Mesendoderm (in vitro differentiated cells): ENCODE results near the gene TDP1.

Source experiments
- DNase-seq: peaks from one replicate; pipeline ENCODE4 v3.0.0; 2013
- H2AK5ac ChIP-seq: 2 replicates; pipeline ENCODE4 v1.6.1; 2013; ENCODE audit warnings: low read length, inconsistent platforms
- H2BK120ac ChIP-seq: 2 replicates; pipeline ENCODE4 v1.6.1; 2013; ENCODE audit warnings: low read depth, mild to moderate bottlenecking, low read length, moderate library complexity, mixed read lengths
- H2BK15ac ChIP-seq: replicated peaks from 2 replicates; pipeline ENCODE4 v1.6.1; 2013; ENCODE audit warnings: low read depth, mild to moderate bottlenecking, moderate library complexity
- H2BK5ac ChIP-seq: 2 replicates; pipeline ENCODE4 v1.6.1; 2013; ENCODE audit warnings: low read length, inconsistent platforms
- H3K18ac ChIP-seq: 2 replicates; pipeline ENCODE4 v1.6.1; 2013; ENCODE audit warnings: mild to moderate bottlenecking, low read length, mixed read lengths
- H3K23ac ChIP-seq: one replicate; pipeline ENCODE4 v1.6.1; 2013; ENCODE audit warnings: low read length
- H3K27ac ChIP-seq: 2 replicates; pipeline ENCODE4 v1.5.1; 2013; ENCODE audit warnings: low read depth, mild to moderate bottlenecking, inconsistent platforms, low read length, moderate library complexity
- H3K27me3 ChIP-seq: 2 replicates; pipeline ENCODE4 v1.6.1; 2013; ENCODE audit warnings: low read length, control low read depth, mild to moderate bottlenecking, inconsistent platforms; ENCODE audit not compliant: insufficient read depth, poor library complexity
- H3K36me3 ChIP-seq: 2 replicates; pipeline ENCODE4 v1.6.1; 2013; ENCODE audit warnings: low read length, inconsistent platforms; ENCODE audit not compliant: control insufficient read depth, insufficient read depth
- H3K4ac ChIP-seq: one replicate; pipeline ENCODE4 v1.6.1; 2013; ENCODE audit warnings: low read depth, mild to moderate bottlenecking, low read length, moderate library complexity
- H3K4me1 ChIP-seq: 2 replicates; pipeline ENCODE4 v1.6.1; 2013; ENCODE audit warnings: low read depth, low read length, inconsistent platforms; ENCODE audit not compliant: control insufficient read depth
- H3K4me2 ChIP-seq: 2 replicates; pipeline ENCODE4 v1.6.1; 2013; ENCODE audit warnings: low read length
- H3K4me3 ChIP-seq: 2 replicates; pipeline ENCODE4 v1.5.1; 2013; ENCODE audit warnings: mild to moderate bottlenecking, low read length
- H3K56ac ChIP-seq: one replicate; pipeline ENCODE4 v1.6.1; 2013; ENCODE audit warnings: low read length
- H3K79me1 ChIP-seq: 2 replicates; pipeline ENCODE4 v1.6.1; 2013; ENCODE audit warnings: low read length, inconsistent platforms
- H3K79me2 ChIP-seq: 2 replicates; pipeline ENCODE4 v1.6.1; 2013; ENCODE audit warnings: mild to moderate bottlenecking, low read length; ENCODE audit not compliant: control insufficient read depth, insufficient read depth
- H3K9ac ChIP-seq: 2 replicates; pipeline ENCODE4 v1.6.1; 2013; ENCODE audit warnings: low read length, inconsistent platforms
- H4K5ac ChIP-seq: one replicate; pipeline ENCODE4 v1.6.1; 2013; ENCODE audit warnings: low read length
- H4K8ac ChIP-seq: one replicate; pipeline ENCODE4 v1.6.1; 2013; ENCODE audit warnings: low read depth, mild to moderate bottlenecking, control low read depth, low read length, moderate library complexity
- WGBS: extraction: QIAGEN DNeasy Blood & Tissue Kit; methylation state at CpG from one replicate; pipeline ENCODE4 v1.1.7; 2013; ENCODE audit warnings: low lambda C conversion rate, missing lambda C conversion rate; ENCODE audit not compliant: insufficient coverage; ENCODE audit errors: extremely low coverage; 5-methylcytosine and 5-hydroxymethylcytosine counted together

The TDP1 gene

DNA sequence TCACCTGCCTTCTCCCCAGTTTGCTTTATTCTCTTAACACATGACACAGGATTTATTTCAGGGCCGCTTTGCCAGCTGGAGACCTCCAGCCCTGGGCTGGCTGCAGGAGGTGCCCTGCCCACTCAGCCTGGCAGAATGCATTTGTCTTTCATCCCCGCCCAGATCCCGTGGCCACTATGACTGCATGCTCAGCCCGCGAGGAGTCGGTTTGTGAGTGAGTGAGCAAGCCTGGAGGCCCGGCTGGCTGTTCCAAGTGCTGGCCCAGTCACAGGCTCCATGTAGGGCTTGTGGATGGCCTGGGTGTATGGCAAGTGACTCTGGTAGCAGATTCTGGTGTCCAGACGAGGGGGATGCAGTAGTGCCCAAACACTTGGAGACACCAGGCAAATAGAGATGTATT is 2.1 kb downstream of the TDP1 start:
- no peaks in the 10 kb centered on the region for H3K36me3 ChIP-seq
- H3K4me2 ChIP-seq, result no peak overlapping the region
- H3K4me1 ChIP-seq, result no peaks in the 10 kb centered on the region
- DNase-seq, result no peak
- no peak overlapping the region for H3K4me3 ChIP-seq
- no peak overlapping the region for H3K56ac ChIP-seq
- no peak overlapping the region for H2BK15ac ChIP-seq
- no peak overlapping the region for H2BK120ac ChIP-seq
- no peak overlapping the region for H3K9ac ChIP-seq
- no peak overlapping the region for H4K8ac ChIP-seq
- no peak overlapping the region for H3K18ac ChIP-seq
- no peak overlapping the region for H3K23ac ChIP-seq
- H2AK5ac ChIP-seq, result no peak overlapping the region
- no peak overlapping the region for H2BK5ac ChIP-seq
- H3K27ac ChIP-seq, result no peak overlapping the region
- H4K5ac ChIP-seq, result no peak overlapping the region
- H3K79me2 ChIP-seq, result peaks cover 12% of the 10 kb centered on the region
- H3K79me1 ChIP-seq, result peaks cover 13% of the 10 kb centered on the region
- no peak overlapping the region for H3K4ac ChIP-seq
- WGBS, result no CpG with 5 or more reads among the region's 8 CpGs
- no peaks in the 10 kb centered on the region for H3K27me3 ChIP-seq

DNA sequence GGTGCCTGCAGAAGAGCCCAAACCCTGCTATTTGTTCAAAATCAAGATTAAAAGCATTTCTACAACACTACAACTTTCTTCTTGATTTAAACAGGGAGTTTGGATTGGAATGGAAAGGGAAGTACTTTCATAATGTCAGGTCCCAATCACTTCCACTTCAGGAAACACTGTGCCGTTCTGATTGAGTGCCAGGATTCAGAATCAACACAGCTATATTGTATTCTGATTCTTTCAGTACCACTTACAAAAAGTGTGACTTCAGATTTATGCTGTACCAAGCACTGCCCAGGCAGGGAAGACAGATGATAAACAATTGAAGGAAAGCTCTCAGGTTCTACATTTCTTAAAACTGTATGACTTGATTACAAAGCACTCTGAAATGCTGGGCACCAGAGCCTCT is 3.2 kb downstream of the TDP1 start:
- Histone ChIP-seq H3K79me1 (peaks cover 20% of the 10 kb centered on the region), H3K27me3 (no peaks in the 10 kb centered on the region), H3K36me3 (no peaks in the 10 kb centered on the region), H2BK120ac (no peak overlapping the region), H3K4me1 (no peaks in the 10 kb centered on the region), H2BK15ac (no peak overlapping the region), H4K8ac (no peak overlapping the region), H3K27ac (no peak overlapping the region), H3K18ac (no peak overlapping the region), H3K4me3 (no peak overlapping the region), H3K9ac (no peak overlapping the region), H2BK5ac (no peak overlapping the region), H3K23ac (no peak overlapping the region), H3K4ac (no peak overlapping the region), H2AK5ac (no peak overlapping the region), H3K4me2 (no peak overlapping the region), H3K56ac (no peak overlapping the region), H3K79me2 (peaks cover 14% of the 10 kb centered on the region), H4K5ac (no peak overlapping the region)
- DNase-seq, result no peak
- WGBS, result no CpG with 5 or more reads among the region's 1 CpG

DNA sequence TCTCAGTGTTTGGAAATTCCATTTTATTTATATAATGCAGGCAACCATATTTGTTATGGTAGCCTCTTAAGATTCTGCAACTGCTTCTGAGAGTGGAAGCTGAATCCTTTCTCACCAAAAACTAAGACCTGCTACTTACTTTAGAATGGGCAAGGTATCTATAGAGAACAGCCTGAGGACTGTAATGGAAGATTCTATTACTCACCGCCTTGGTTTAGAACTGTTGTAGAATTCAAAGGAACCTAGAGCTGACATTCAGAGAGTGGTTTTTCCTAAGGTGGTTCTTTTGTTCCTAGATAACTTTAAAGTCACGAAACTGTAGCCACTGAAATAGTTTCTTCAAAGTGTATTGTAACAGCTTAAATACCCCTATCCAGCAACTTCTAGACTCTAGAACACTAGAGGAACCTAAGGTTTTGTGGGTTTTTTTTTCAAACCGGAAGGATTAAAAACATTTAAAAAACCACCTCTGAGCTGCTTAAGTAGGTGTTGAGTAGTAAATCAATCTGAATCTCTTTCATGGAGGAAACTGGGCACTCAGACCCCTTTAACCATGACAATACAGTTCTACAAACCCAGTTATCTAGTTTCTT is 4.2 kb downstream of the TDP1 start:
- Histone ChIP-seq H3K9ac (no peak overlapping the region), H3K4me3 (no peak overlapping the region), H4K8ac (no peak overlapping the region), H4K5ac (no peak overlapping the region), H2BK15ac (no peak overlapping the region), H3K36me3 (peaks cover 2% of the 10 kb centered on the region), H3K27ac (no peak overlapping the region), H3K27me3 (no peaks in the 10 kb centered on the region), H3K4me2 (no peak overlapping the region), H2AK5ac (no peak overlapping the region), H2BK120ac (no peak overlapping the region), H2BK5ac (no peak overlapping the region), H3K18ac (no peak overlapping the region), H3K56ac (no peak overlapping the region), H3K23ac (no peak overlapping the region), H3K4ac (no peak overlapping the region), H3K79me1 (peaks cover 20% of the 10 kb centered on the region), H3K79me2 (peaks cover 14% of the 10 kb centered on the region), H3K4me1 (no peaks in the 10 kb centered on the region)
- DNase-seq, result no peak
- WGBS, result no CpG with 5 or more reads among the region's 3 CpGs

DNA sequence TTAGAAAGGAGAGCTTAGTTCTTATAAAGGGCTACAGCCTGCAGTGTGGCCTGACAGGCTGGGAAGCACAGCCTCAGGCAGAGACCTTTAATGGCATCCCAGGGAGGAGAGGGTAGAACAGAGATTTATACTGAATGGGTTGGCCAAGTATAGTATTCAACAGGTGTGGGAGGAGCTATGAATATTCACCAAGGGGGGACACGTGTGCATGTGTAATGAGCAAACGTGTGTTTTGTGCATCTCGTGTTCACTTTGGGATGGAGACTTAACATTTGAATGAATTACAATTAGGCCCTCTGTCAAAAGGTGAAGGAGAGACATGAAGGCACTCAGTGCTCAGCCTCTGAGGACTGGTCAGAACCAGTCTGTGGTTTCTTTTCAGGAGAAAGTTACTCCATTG is 5.2 kb downstream of the TDP1 start:
- H3K79me2 ChIP-seq, result peaks cover 14% of the 10 kb centered on the region
- H3K23ac ChIP-seq, result no peak overlapping the region
- H3K79me1 ChIP-seq, result peaks cover 20% of the 10 kb centered on the region
- H2BK15ac ChIP-seq, result no peak overlapping the region
- H3K9ac ChIP-seq, result no peak overlapping the region
- no peak overlapping the region for H2AK5ac ChIP-seq
- no peak overlapping the region for H2BK5ac ChIP-seq
- H3K4me2 ChIP-seq, result no peak overlapping the region
- H3K4ac ChIP-seq, result no peak overlapping the region
- no peak overlapping the region for H3K4me3 ChIP-seq
- no peak overlapping the region for H2BK120ac ChIP-seq
- H3K56ac ChIP-seq, result no peak overlapping the region
- H4K8ac ChIP-seq, result no peak overlapping the region
- H3K36me3 ChIP-seq, result peaks cover 2% of the 10 kb centered on the region
- no peak overlapping the region for H3K27ac ChIP-seq
- DNase-seq, result no peak
- no CpG with 5 or more reads among the region's 3 CpGs for WGBS
- no peaks in the 10 kb centered on the region for H3K27me3 ChIP-seq
- no peak overlapping the region for H4K5ac ChIP-seq
- H3K18ac ChIP-seq, result no peak overlapping the region
- H3K4me1 ChIP-seq, result no peaks in the 10 kb centered on the region

DNA sequence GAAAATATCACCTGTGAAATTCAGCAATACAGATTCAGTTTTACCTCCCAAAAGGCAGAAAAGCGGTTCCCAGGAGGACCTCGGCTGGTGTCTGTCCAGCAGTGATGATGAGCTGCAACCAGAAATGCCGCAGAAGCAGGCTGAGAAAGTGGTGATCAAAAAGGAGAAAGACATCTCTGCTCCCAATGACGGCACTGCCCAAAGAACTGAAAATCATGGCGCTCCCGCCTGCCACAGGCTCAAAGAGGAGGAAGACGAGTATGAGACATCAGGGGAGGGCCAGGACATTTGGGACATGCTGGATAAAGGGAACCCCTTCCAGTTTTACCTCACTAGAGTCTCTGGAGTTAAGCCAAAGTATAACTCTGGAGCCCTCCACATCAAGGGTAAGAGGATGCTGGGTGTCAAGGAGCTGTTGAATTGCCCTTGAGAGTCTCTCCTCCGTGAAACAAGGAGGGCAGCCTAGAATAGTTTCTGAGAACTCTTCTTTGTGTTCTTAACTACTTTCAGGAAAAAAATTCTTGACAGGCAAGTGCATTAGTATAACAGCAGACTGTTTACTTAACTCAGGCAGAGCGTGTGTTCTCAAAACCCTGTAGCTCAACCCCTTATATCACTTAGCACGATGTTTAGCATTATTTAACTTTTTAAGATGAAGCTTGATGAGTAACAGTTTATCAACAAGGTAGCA is 7.7 kb downstream of the TDP1 start:
- peaks cover 3% of the 10 kb centered on the region for H3K79me2 ChIP-seq
- H3K36me3 ChIP-seq, result peaks cover 2% of the 10 kb centered on the region
- no peak overlapping the region for H3K56ac ChIP-seq
- H4K8ac ChIP-seq, result no peak overlapping the region
- H3K27ac ChIP-seq, result no peak overlapping the region
- no peak overlapping the region for H3K23ac ChIP-seq
- no peak for DNase-seq
- H3K27me3 ChIP-seq, result no peaks in the 10 kb centered on the region
- peaks cover 11% of the 10 kb centered on the region for H3K79me1 ChIP-seq
- no peak overlapping the region for H3K18ac ChIP-seq
- H3K4ac ChIP-seq, result no peak overlapping the region
- no CpG with 5 or more reads among the region's 10 CpGs for WGBS
- H4K5ac ChIP-seq, result no peak overlapping the region
- H3K9ac ChIP-seq, result no peak overlapping the region
- H2BK120ac ChIP-seq, result no peak overlapping the region
- no peak overlapping the region for H2BK5ac ChIP-seq
- no peaks in the 10 kb centered on the region for H3K4me1 ChIP-seq
- H3K4me3 ChIP-seq, result no peak overlapping the region
- H2AK5ac ChIP-seq, result no peak overlapping the region
- H2BK15ac ChIP-seq, result no peak overlapping the region
- no peak overlapping the region for H3K4me2 ChIP-seq

DNA sequence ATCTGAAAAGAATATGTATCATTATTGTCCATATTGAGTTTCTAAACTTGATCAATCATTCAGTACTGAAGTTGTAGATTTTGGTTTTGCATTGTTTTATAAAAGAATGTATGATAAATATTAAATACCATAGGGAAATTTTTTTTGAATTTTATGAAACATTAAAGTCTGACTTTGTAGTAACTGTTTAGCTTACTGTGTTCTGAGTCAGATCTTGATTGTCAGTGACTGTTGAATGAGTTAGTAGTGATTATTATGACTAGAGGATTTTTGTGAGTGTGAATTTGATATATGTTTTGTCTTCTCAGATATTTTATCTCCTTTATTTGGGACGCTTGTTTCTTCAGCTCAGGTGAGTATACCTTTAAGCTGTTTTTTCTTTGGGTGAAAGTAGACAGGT is 10.1 kb downstream of the TDP1 start:
- no peak overlapping the region for H3K4me3 ChIP-seq
- H3K23ac ChIP-seq, result no peak overlapping the region
- no peak overlapping the region for H3K4ac ChIP-seq
- H3K9ac ChIP-seq, result no peak overlapping the region
- no peak for DNase-seq
- no peaks in the 10 kb centered on the region for H3K4me1 ChIP-seq
- WGBS, result no CpG with 5 or more reads among the region's 1 CpG
- no peaks in the 10 kb centered on the region for H3K27me3 ChIP-seq
- H3K79me1 ChIP-seq, result peaks cover 11% of the 10 kb centered on the region
- no peak overlapping the region for H3K4me2 ChIP-seq
- no peak overlapping the region for H4K8ac ChIP-seq
- H4K5ac ChIP-seq, result no peak overlapping the region
- no peak overlapping the region for H3K27ac ChIP-seq
- no peak overlapping the region for H2BK15ac ChIP-seq
- peaks cover 5% of the 10 kb centered on the region for H3K36me3 ChIP-seq
- H2BK5ac ChIP-seq, result no peak overlapping the region
- H2BK120ac ChIP-seq, result no peak overlapping the region
- H2AK5ac ChIP-seq, result no peak overlapping the region
- no peak overlapping the region for H3K56ac ChIP-seq
- no peak overlapping the region for H3K18ac ChIP-seq
- H3K79me2 ChIP-seq, result peaks cover 3% of the 10 kb centered on the region
